22Rv1 (cell line): ENCODE measurements around the gene STRA6.

Experiments used
- H3K27ac ChIP-seq: fragments of 450-650 bp; 2 replicates; pipeline ENCODE4 v1.5.1; 2017
- ZFX ChIP-seq: fragments of 450-650 bp; IDR thresholded peaks from 2 replicates; pipeline ENCODE4 v1.6.1; 2017; ENCODE audit warnings: antibody characterized with exemption, borderline replicate concordance
- TF ChIP-seq, protein P1 (sequence below): fragments of 450-650 bp; IDR thresholded peaks from 2 replicates; pipeline ENCODE4 v1.5.1; 2017; ENCODE audit warnings: mild to moderate bottlenecking

The STRA6 gene

GRCh38 chr15:74206801-74207281, 4.3 kb upstream of the STRA6 start:
- no peak overlapping the region for H3K27ac ChIP-seq
- TF ChIP-seq, protein P1, sequence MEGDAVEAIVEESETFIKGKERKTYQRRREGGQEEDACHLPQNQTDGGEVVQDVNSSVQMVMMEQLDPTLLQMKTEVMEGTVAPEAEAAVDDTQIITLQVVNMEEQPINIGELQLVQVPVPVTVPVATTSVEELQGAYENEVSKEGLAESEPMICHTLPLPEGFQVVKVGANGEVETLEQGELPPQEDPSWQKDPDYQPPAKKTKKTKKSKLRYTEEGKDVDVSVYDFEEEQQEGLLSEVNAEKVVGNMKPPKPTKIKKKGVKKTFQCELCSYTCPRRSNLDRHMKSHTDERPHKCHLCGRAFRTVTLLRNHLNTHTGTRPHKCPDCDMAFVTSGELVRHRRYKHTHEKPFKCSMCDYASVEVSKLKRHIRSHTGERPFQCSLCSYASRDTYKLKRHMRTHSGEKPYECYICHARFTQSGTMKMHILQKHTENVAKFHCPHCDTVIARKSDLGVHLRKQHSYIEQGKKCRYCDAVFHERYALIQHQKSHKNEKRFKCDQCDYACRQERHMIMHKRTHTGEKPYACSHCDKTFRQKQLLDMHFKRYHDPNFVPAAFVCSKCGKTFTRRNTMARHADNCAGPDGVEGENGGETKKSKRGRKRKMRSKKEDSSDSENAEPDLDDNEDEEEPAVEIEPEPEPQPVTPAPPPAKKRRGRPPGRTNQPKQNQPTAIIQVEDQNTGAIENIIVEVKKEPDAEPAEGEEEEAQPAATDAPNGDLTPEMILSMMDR, result no peak
- TF ChIP-seq ZFX, result no peak

DNA sequence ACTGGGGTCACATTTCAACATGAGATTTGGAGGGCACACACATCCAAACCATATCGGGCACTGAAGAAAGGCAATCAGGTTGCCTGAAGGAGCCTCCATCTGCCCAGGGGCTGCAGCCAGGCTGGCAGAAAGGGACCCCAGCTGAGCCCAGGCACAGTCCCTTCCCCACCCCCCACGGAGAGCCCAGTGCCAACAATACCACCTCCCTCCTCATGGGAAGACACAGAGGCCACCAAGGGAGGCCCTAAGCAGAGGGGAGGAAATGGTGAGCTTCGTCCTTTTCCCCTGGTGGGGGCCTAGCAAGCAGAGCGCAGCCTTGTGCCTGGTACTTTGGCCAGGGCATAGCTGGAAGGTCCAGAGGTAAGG, 3.0 kb upstream of the STRA6 start:
- TF ChIP-seq, protein P1, result no peak
- TF ChIP-seq ZFX, result no peak
- no peak overlapping the region for H3K27ac ChIP-seq

- TF ChIP-seq ZFX, result no peak
- TF ChIP-seq, protein P1, result no peak
- H3K27ac ChIP-seq, result no peak overlapping the region
Observed at GRCh38 chr15:74203914-74204431, 1.4 kb upstream of the STRA6 start.

- no peak for TF ChIP-seq ZFX
- TF ChIP-seq, protein P1, result no peak
- no peak overlapping the region for H3K27ac ChIP-seq
Observed at GRCh38 chr15:74201710-74202420, 722 bp downstream of the STRA6 start.

- H3K27ac ChIP-seq, result no peak overlapping the region
- no peak for TF ChIP-seq ZFX
- TF ChIP-seq, protein P1, result no peak
Observed at GRCh38 chr15:74200871-74201419, 1.6 kb downstream of the STRA6 start.

DNA sequence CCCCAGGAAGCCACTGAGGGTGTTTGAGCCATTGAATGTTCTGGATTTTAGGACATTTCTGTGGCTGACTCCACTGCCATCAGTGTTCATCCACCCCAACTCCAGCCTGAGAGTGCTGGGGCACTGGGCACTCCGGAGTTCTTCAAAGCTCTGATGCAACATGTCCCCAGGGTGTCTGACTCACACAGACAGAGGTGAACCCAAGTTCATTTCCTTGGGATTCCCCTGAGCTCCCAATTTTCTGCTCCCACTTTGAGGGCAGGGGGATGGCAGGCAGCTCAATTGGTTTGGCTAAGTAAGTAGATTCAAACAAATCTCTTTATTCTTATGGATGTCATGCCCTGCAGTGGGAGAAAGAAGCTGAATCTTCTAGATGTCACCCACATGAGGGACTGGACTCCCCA, 2.2 kb downstream of the STRA6 start:
- H3K27ac ChIP-seq, result no peak overlapping the region
- TF ChIP-seq, protein P1, result no peak
- no peak for TF ChIP-seq ZFX

GRCh38 chr15:74199297-74199652, 3.3 kb downstream of the STRA6 start:
- TF ChIP-seq ZFX, result no peak
- TF ChIP-seq, protein P1, result no peak
- H3K27ac ChIP-seq, result no peak overlapping the region
